T1000 (cell line): ENCODE data around the gene HES5.

Source experiments
- DNase-seq: peaks from one replicate; lab custom pipeline; 2025; ENCODE audit warnings: mixed read lengths; lab: John Stamatoyannopoulos, UW

HES5 gene

GRCh38 chr1:2514863-2515762, 14.9 kb downstream of the HES5 start:
- DNase-seq: no peak

GRCh38 chr1:2513939-2514652, 16.0 kb downstream of the HES5 start:
- DNase-seq: no peak

GRCh38 chr1:2512862-2513421, 17.1 kb downstream of the HES5 start:
- DNase-seq: no peak

GRCh38 chr1:2510366-2511155, 19.5 kb downstream of the HES5 start:
- no peak for DNase-seq

- no peak for DNase-seq
Observed at GRCh38 chr1:2509589-2509988, 20.5 kb downstream of the HES5 start.

- no peak for DNase-seq
Observed at GRCh38 chr1:2508751-2509150, 21.3 kb downstream of the HES5 start.

GRCh38 chr1:2508180-2508579, 21.9 kb downstream of the HES5 start:
- DNase-seq: no peak

GRCh38 chr1:2507744-2508155, 22.3 kb downstream of the HES5 start:
- no peak for DNase-seq

GRCh38 chr1:2506901-2507565, 23.0 kb downstream of the HES5 start:
- DNase-seq: no peak

GRCh38 chr1:2506007-2506860, 23.8 kb downstream of the HES5 start:
- no peak for DNase-seq

GRCh38 chr1:2505461-2505994, 24.5 kb downstream of the HES5 start:
- no peak for DNase-seq

GRCh38 chr1:2504949-2505272, 25.2 kb downstream of the HES5 start:
- DNase-seq: no peak

GRCh38 chr1:2504225-2504948, 25.7 kb downstream of the HES5 start:
- DNase-seq: no peak

GRCh38 chr1:2503554-2504224, 26.4 kb downstream of the HES5 start:
- no peak for DNase-seq

GRCh38 chr1:2502661-2503553, 27.2 kb downstream of the HES5 start:
- no peak for DNase-seq

GRCh38 chr1:2502210-2502609, 27.9 kb downstream of the HES5 start:
- no peak for DNase-seq

GRCh38 chr1:2501820-2502119, 28.3 kb downstream of the HES5 start:
- no peak for DNase-seq

GRCh38 chr1:2501041-2501819, 28.8 kb downstream of the HES5 start:
- DNase-seq: no peak
